ENCODE measurements around the gene EIF3A. TPM values are rescaled to one million over a fixed set of nuclear protein-coding genes. Genes with fewer than 3 reads are reported as not detected.
A peak's percentile ranks its signal among the peaks of the same experiment; 100 is the strongest.
"Not testable (repeated sequence)": the region's sequence is repeated elsewhere in the genome, so short reads cannot be mapped to it uniquely, and the experiment has no call there.

Gene EIF3A, protein sequence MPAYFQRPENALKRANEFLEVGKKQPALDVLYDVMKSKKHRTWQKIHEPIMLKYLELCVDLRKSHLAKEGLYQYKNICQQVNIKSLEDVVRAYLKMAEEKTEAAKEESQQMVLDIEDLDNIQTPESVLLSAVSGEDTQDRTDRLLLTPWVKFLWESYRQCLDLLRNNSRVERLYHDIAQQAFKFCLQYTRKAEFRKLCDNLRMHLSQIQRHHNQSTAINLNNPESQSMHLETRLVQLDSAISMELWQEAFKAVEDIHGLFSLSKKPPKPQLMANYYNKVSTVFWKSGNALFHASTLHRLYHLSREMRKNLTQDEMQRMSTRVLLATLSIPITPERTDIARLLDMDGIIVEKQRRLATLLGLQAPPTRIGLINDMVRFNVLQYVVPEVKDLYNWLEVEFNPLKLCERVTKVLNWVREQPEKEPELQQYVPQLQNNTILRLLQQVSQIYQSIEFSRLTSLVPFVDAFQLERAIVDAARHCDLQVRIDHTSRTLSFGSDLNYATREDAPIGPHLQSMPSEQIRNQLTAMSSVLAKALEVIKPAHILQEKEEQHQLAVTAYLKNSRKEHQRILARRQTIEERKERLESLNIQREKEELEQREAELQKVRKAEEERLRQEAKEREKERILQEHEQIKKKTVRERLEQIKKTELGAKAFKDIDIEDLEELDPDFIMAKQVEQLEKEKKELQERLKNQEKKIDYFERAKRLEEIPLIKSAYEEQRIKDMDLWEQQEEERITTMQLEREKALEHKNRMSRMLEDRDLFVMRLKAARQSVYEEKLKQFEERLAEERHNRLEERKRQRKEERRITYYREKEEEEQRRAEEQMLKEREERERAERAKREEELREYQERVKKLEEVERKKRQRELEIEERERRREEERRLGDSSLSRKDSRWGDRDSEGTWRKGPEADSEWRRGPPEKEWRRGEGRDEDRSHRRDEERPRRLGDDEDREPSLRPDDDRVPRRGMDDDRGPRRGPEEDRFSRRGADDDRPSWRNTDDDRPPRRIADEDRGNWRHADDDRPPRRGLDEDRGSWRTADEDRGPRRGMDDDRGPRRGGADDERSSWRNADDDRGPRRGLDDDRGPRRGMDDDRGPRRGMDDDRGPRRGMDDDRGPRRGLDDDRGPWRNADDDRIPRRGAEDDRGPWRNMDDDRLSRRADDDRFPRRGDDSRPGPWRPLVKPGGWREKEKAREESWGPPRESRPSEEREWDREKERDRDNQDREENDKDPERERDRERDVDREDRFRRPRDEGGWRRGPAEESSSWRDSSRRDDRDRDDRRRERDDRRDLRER (N-terminal part only)
- 100 to 1,000 TPM in 1 of 2 donors, 10 to 100 TPM in 1; 82.2 to 101 TPM for total RNA-seq
- long read RNA-seq, donor 1, full-length matches to known transcripts, result 10 of 60 reads
- long read RNA-seq, donor 1, partial matches to known transcripts, result 46 of 60 reads
- long read RNA-seq, donor 1, other reads (novel, unspliced or antisense), result 4 of 60 reads
- long read RNA-seq, donor 2, partial matches to known transcripts, result 333 of 347 reads
- long read RNA-seq, donor 2, other reads (novel, unspliced or antisense), result 14 of 347 reads

DNA sequence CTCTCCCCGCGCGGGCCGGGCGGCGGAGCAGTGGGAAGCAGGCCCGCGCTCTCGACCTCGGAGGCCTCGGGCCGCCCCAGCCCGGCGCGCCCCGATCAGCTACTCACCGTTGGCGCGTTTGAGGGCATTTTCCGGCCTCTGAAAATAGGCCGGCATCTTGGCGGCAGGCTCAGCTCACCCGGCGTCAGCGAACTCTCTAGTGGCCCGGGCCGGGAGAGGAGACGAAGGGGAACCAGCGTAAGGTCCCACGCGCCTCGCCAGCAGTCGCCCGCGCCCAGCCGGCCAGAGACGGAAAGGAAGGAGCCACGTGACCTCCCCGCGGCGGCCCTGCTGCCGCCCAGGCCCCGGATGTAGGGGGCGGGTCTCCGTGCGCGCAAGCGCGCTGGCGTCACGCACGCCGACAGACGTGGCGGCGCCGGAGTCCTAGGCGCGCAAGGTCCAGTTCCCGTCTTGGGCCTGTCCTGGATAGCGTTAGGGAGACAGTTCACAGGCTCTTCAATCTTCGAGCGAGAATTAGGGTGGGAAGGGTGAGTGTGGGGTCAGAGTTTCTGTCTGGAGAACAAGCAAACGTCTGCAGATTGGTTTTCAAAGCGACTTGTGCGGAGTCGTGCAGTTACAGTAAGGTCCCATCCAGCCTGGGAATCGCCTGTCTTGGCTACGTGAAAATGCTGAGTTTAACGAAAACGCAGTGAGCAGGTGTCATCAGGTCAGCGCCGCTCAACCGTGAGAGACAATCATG is at the start of gene EIF3A:
Gene EIF3A, minus strand, starts transcription at position 297 of the 739 bp plus-strand sequence. Its CDS starts 141 bp downstream, at position 156.
- DNase-seq (ENCODE audit: low spot score), result peak; percentile 98
- intact Hi-C loops (cut with DNase I), result no loop called here

- no peak for DNase-seq (ENCODE audit: low spot score)
- intact Hi-C loops (cut with DNase I), result no loop called here
Measured at GRCh38 chr10:119129721-119130120, 49.1 kb upstream of the EIF3A start.

GRCh38 chr10:119125942-119126341 is 45.3 kb upstream of the EIF3A start:
- DNase-seq (ENCODE audit: low spot score), result no peak
- intact Hi-C loops (cut with DNase I), result no loop called here

DNA sequence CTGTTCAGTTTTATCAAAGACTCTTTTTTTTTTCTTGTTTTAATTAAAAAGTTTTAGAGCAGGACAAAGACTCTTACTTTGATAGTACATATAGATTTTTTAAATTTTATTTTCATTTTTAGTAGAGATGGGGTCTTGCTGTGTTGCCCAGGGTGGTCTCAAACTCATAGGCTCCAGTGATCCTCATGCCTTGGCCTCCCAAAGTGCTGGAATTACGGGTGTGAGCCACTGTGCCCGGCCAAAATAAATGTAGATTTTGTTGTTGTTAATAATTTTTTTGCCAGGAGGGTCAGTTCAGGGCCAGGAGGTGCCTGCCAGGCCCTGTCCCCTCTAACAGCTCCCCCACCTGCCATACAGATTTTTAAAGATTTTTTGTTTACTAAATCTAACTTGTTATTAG is 40.3 kb upstream of the EIF3A start:
- intact Hi-C loops (cut with DNase I), result no loop called here
- no peak for DNase-seq (ENCODE audit: low spot score)

DNA sequence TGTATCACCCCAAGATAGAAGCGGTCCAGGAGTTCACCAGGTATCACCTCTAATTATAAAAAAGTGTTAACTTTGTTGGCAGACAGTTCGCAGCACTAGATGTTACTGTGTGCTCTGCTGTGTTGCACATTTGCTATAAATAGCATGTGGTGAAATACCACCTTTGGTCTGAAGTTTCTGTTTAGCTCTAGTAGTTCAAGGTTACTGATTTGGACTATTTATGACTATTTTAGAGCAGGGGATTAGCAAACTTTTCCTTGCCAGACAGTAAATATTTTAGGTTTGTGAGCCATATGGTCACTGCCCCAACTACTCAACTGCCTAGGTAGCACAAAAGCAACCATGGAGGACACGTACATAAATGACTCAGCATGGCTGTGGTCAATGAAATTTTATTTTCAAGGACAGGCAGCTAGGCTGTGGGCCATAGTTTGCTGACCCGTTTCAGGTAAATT is 39.8 kb upstream of the EIF3A start:
- no peak for DNase-seq (ENCODE audit: low spot score)
- intact Hi-C loops (cut with DNase I), result no loop called here

GRCh38 chr10:119119400-119119799 is 38.8 kb upstream of the EIF3A start:
- intact Hi-C loops (cut with DNase I), result no loop called here
- no peak for DNase-seq (ENCODE audit: low spot score)

- intact Hi-C loops (cut with DNase I), result no loop called here
- no peak for DNase-seq (ENCODE audit: low spot score)
Measured at GRCh38 chr10:119118231-119118630, 37.6 kb upstream of the EIF3A start.

- intact Hi-C loops (cut with DNase I), result no loop called here
- no peak for DNase-seq (ENCODE audit: low spot score)
Measured at GRCh38 chr10:119116326-119116951, 35.8 kb upstream of the EIF3A start.

- no peak for DNase-seq (ENCODE audit: low spot score)
- intact Hi-C loops (cut with DNase I), result no loop called here
Measured at GRCh38 chr10:119115926-119116325, 35.3 kb upstream of the EIF3A start.

- DNase-seq (ENCODE audit: low spot score), result no peak
- intact Hi-C loops (cut with DNase I), result no loop called here
Measured at GRCh38 chr10:119113751-119114732, 33.4 kb upstream of the EIF3A start.

- DNase-seq (ENCODE audit: low spot score), result no peak
- intact Hi-C loops (cut with DNase I), result no loop called here
Measured at GRCh38 chr10:119112056-119112455, 31.4 kb upstream of the EIF3A start.

- intact Hi-C loops (cut with DNase I), result not testable (repeated sequence)
Measured at GRCh38 chr10:119107771-119108170, 27.2 kb upstream of the EIF3A start.

GRCh38 chr10:119107106-119107505 is 26.5 kb upstream of the EIF3A start:
- DNase-seq (ENCODE audit: low spot score); intact Hi-C loops (cut with DNase I): not testable (repeated sequence)

More at GRCh38 chr10:119107771-119108170, 27.2 kb upstream of the EIF3A start:
- not testable (repeated sequence) for DNase-seq (ENCODE audit: low spot score)

GRCh38 chr10:119105899-119106298 is 25.3 kb upstream of the EIF3A start:
- peak; percentile 48 for DNase-seq (ENCODE audit: low spot score)
- intact Hi-C loops (cut with DNase I), result not testable (repeated sequence)

DNA sequence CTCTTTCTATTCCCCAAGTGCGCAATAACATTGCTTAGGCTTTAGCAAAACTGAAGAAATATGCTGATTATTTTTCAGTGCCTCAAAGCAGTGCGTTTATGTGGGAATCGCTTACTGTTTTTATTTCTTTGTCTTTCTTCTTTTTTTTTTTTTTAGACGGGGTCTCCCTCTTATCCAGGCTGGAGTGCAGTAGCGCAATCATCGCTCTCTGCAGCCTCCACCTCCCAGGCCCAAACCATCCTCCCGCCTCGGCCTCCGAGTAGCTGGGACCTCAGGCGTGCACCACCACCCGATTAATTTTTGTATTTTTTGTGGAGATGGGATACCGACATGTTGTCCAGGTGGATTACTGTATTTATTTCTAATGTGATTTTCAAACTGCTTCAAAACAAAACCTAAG is 24.5 kb upstream of the EIF3A start:
- intact Hi-C loops (cut with DNase I), result no loop called here

DNA sequence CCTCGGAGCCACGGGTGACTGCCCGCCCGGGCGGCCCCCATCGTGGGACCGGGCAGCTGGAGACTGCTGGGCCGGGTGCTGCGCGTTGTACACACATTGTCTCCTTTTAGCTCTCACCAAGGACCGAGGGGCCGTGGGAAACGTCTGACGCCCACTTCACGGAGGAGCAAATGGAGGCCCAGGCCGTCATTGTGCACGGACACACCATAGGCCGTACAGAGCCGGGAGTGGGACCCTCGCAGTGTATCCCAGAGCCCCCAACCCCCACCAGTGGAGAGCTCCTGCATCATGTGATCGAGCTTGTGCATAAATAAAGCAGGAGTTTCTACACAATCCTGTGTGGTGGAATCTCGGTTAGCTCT is 24.0 kb upstream of the EIF3A start:
- DNase-seq (ENCODE audit: low spot score), result peak; percentile 78
- intact Hi-C loops (cut with DNase I), result no loop called here

More for the DNA sequence above, 24.5 kb upstream of the EIF3A start:
- no peak for DNase-seq (ENCODE audit: low spot score)

Measured in posterior vena cava (tissue), 2 donors.